Kidney epithelial cell (primary cell): ENCODE results near the gene LINGO4. TPM values are rescaled to one million over a fixed set of nuclear protein-coding genes. Genes with fewer than 3 reads are reported as not detected.
A peak's percentile ranks its signal among the peaks of the same experiment; 100 is the strongest.

Experiments
- DNase-seq: peaks from one replicate; pipeline ENCODE4 v3.0.0-alpha.2; 2010; ENCODE audit warnings: low read depth
- H3K27me3 ChIP-seq: 2 replicates; pipeline ENCODE4 v1.6.0; 2011; ENCODE audit warnings: low read length; ENCODE audit not compliant: control insufficient read depth, insufficient read depth
- H3K36me3 ChIP-seq: 2 replicates; pipeline ENCODE4 v1.5.1; 2011; ENCODE audit warnings: low read length; ENCODE audit not compliant: control insufficient read depth, insufficient read depth
- H3K4me3 ChIP-seq: 2 replicates; pipeline ENCODE4 v1.5.1; 2011; ENCODE audit warnings: low read depth, mild to moderate bottlenecking, control low read depth, low read length
- total RNA-seq: library from RNA; depleted of rRNA; stranded (reverse); fragments of >200 nt; gene quantifications from 2 replicates; pipeline ENCODE4 v1.2.3, GENCODE V29; 2015
- TF ChIP-seq, protein P1 (sequence below): IDR thresholded peaks from 2 replicates; pipeline ENCODE4 v1.5.1; 2011; ENCODE audit warnings: mild to moderate bottlenecking, moderate library complexity, low read length, control low read depth, inconsistent platforms; ENCODE audit not compliant: insufficient read depth, poor library complexity, severe bottlenecking

LINGO4 gene
- total RNA-seq, 1 donor from 2014 or later: not detected

DNA sequence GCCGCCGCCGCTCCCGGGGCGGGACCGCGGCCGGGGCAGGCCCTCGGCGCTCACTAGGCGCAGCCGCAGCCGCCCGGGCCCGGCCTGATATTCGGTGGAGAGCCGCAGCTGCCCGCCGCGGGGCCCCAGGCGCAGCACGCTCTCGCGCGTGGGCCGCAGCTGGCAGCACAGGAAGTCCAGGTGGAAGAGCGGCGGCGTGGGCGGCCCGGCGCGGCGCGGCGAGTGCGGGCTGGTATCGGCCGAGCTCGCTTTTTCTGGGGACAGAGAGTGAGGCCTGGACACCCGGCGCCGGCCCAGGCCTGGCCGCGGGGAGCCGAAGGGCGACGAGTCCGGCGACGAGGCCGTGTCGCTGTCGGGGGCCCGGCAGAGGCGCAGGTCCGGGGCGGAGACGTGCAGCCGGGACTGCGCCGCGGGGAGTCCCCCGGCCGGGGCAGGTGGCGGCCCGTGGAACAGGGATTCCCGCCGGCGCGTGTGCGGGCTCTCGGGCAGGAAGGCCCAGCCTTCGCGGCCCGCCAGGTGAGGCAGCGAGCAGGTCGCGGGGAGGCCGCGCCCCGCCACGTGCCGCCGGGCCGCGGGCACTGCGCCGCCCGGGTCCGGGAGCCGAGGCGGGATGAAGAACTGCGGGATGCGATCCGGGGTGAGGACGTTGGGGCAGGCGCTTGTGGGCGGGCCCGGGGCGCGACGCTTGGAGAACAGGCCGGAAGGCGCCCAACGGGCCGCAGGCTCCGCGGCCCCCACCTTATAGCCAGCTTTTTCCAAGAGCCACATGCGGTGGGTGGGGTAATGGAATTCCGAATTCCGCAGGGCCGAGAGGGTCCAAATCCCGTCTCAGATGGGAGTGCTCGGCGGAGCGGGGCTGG is 33.2 kb upstream of the LINGO4 start:
- H3K27me3 ChIP-seq: peaks cover 17% of the 10 kb centered on the region
- DNase-seq: no peak

DNA sequence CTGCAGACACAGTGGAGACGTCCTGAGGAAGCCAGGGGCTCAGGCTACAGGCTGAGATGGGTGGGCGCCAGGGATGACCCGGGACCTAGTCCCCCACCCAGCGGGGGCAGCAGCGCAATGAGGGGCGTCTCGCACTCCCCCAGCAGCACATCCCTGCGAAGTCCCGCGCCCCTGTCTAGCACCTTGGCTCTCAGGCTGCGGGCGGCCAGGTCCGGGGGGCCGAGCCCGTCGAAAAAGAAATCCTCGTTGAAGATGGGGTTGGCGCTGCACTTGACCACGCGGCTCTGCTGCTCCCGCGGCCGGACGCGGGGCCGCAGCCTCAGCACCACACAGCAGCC is 32.6 kb upstream of the LINGO4 start:
- no peak for DNase-seq
- Histone ChIP-seq H3K36me3 (no peaks in the 10 kb centered on the region), H3K4me3 (no peak overlapping the region), H3K27me3 (peaks cover 17% of the 10 kb centered on the region)
- TF ChIP-seq, protein P1, sequence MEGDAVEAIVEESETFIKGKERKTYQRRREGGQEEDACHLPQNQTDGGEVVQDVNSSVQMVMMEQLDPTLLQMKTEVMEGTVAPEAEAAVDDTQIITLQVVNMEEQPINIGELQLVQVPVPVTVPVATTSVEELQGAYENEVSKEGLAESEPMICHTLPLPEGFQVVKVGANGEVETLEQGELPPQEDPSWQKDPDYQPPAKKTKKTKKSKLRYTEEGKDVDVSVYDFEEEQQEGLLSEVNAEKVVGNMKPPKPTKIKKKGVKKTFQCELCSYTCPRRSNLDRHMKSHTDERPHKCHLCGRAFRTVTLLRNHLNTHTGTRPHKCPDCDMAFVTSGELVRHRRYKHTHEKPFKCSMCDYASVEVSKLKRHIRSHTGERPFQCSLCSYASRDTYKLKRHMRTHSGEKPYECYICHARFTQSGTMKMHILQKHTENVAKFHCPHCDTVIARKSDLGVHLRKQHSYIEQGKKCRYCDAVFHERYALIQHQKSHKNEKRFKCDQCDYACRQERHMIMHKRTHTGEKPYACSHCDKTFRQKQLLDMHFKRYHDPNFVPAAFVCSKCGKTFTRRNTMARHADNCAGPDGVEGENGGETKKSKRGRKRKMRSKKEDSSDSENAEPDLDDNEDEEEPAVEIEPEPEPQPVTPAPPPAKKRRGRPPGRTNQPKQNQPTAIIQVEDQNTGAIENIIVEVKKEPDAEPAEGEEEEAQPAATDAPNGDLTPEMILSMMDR: no peak

More for the DNA sequence above, 33.2 kb upstream of the LINGO4 start:
- H3K36me3 ChIP-seq: no peaks in the 10 kb centered on the region
- TF ChIP-seq, protein P1: no peak
- peak overlapping the region; percentile 20 for H3K4me3 ChIP-seq

DNA sequence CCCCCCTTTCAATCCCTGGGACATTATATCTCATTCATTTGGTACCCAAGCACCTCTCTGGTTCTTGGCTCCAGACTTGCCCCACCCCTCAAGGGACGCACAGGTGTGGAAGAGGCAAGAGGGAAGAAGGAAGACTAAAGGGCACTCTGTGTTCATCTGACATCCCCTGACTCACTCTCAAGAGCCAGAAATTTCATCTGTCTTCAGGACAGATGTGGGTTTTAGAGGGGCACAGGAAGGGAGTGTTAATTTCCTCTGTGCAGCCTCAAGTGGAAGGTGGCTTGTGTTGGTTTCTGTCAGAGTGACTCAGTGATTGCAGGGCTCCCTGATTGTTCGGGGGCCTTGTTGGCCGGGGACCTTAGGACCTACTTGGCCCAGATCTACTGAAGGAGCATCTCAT is 32.0 kb upstream of the LINGO4 start:
- H3K27me3 ChIP-seq: peaks cover 17% of the 10 kb centered on the region
- no peaks in the 10 kb centered on the region for H3K36me3 ChIP-seq
- no peak overlapping the region for H3K4me3 ChIP-seq
- no peak for DNase-seq
- TF ChIP-seq, protein P1: no peak

DNA sequence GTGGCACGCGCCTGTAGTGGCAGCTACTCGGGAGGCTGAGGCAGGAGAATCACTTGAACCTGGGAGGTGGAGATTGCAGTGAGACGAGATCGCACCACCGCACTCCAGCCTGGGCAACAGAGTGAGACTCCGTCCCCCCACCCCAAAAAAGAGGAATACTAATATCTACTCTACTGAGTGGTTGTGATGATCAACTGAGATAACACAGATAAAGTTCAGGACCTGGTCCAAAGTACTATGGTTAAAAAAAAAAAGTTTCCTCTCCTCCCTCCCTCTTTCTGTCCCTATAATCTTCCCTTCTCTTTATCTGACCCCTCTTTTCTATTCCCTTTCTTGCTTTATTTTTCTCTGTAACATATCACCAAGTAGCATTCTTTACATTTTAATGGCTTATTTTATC is 30.4 kb upstream of the LINGO4 start:
- TF ChIP-seq, protein P1: no peak
- Histone ChIP-seq H3K36me3 (no peaks in the 10 kb centered on the region), H3K27me3 (peaks cover 17% of the 10 kb centered on the region), H3K4me3 (no peak overlapping the region)
- no peak for DNase-seq

DNA sequence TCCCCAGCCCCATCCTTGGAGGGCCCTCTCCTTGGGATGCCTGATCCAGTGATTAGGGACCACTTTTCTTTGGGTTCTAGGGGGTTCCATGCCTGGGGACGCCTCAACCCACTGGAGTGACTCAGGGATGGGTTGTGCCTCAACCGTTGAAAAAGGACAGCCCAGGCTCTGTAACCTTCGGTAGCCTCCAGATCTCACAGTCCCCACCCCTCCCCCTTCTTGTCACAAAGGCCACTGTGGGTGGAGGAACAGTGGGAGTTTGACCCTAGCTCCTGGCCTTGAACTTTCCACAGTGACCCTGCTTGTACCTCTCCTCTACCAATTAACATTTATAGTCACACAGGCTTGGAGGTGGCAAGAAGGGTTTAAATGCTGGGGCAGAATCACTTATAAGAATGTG is 29.0 kb upstream of the LINGO4 start:
- no peak overlapping the region for H3K4me3 ChIP-seq
- no peaks in the 10 kb centered on the region for H3K36me3 ChIP-seq
- H3K27me3 ChIP-seq: peaks cover 10% of the 10 kb centered on the region
- no peak for DNase-seq
- TF ChIP-seq, protein P1: no peak
